ENCODE data around the gene MUC21.
"Not testable (repeated sequence)": the region's sequence is repeated elsewhere in the genome, so short reads cannot be mapped to it uniquely, and the experiment has no call there.

Gene MUC21

DNA sequence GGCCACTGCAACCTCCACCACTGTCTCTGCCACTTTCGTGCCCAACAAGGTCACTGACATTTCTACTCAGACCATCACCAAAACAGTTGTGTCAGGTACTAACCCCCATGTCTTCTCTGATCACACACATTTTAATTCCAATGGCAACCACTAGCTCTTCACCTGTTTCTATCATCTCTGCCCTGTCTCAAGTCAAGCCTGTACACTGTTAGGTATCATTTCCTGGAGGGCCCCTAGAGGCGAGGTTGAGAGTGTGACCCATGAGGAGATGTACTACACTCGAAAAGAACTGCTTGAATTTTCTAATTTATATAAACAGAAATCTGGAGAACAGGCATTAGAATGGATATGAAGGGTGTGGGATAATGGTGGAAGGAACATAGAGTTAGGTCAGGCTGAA, 17.4 kb upstream of the MUC21 start:
- no peaks in the 10 kb centered on the region for H3K36me3 ChIP-seq (ENCODE audit: control insufficient read depth, insufficient read depth, low read length)
- no peaks in the 10 kb centered on the region for H3K27me3 ChIP-seq (replicated peaks; ENCODE audit: control insufficient read depth, insufficient read depth, low read length)
- TF ChIP-seq, protein P1, sequence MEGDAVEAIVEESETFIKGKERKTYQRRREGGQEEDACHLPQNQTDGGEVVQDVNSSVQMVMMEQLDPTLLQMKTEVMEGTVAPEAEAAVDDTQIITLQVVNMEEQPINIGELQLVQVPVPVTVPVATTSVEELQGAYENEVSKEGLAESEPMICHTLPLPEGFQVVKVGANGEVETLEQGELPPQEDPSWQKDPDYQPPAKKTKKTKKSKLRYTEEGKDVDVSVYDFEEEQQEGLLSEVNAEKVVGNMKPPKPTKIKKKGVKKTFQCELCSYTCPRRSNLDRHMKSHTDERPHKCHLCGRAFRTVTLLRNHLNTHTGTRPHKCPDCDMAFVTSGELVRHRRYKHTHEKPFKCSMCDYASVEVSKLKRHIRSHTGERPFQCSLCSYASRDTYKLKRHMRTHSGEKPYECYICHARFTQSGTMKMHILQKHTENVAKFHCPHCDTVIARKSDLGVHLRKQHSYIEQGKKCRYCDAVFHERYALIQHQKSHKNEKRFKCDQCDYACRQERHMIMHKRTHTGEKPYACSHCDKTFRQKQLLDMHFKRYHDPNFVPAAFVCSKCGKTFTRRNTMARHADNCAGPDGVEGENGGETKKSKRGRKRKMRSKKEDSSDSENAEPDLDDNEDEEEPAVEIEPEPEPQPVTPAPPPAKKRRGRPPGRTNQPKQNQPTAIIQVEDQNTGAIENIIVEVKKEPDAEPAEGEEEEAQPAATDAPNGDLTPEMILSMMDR (IDR thresholded peaks at IDR 0.05; ENCODE audit: insufficient read depth, low read length, poor library complexity, severe bottlenecking): peak; percentile 34
- no peak for DNase-seq (ENCODE audit: extremely low read depth, insufficient read length)
- no peak overlapping the region for H3K4me3 ChIP-seq (replicated peaks; ENCODE audit: low read depth, low read length)

DNA sequence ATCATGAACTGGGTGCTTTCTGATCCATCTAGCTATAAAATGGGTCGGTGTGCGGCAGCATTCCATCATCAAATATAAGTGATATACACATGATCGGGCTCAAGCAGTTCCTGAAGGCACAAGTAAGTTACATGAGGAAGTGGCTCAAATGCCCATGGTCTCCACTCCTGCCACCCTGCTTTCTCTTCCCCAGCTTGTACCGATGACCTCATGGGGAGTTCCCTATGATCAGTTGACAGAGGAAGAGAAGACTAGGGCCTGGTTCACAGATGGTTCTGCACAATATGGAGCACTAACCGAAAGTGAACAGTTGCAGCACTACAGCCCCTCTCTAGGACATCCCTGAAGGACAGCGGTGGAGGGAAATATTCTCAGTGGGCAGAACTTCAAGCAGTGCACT, 14.3 kb upstream of the MUC21 start:
- not testable (repeated sequence) for DNase-seq (ENCODE audit: extremely low read depth, insufficient read length); H3K36me3 ChIP-seq (ENCODE audit: control insufficient read depth, insufficient read depth, low read length); H3K27me3 ChIP-seq (replicated peaks; ENCODE audit: control insufficient read depth, insufficient read depth, low read length); H3K4me3 ChIP-seq (replicated peaks; ENCODE audit: low read depth, low read length)

DNA sequence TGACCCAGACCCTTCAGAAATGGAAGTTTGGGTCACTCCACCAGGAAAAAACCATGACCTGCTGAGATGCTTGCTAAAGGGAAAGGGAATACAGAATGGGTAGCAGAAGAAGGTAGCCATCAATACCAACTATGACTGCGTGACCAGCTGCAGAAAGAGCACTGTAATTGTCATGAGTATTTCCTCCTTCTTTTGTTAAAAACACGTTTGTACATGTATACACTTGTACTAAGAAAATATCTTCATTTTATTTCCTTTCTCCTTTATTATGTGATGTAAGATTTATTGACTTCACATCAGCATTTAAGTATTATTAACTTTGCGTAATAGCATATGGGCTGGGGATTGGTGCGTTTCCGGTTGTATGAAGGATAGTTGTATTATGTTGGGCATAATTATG, 12.6 kb upstream of the MUC21 start:
- H3K4me3 ChIP-seq (replicated peaks; ENCODE audit: low read depth, low read length): no peak overlapping the region
- no peak for DNase-seq (ENCODE audit: extremely low read depth, insufficient read length)
- TF ChIP-seq, protein P1 (IDR thresholded peaks at IDR 0.05; ENCODE audit: insufficient read depth, low read length, poor library complexity, severe bottlenecking): no peak
- no peaks in the 10 kb centered on the region for H3K27me3 ChIP-seq (replicated peaks; ENCODE audit: control insufficient read depth, insufficient read depth, low read length)
- no peaks in the 10 kb centered on the region for H3K36me3 ChIP-seq (ENCODE audit: control insufficient read depth, insufficient read depth, low read length)

DNA sequence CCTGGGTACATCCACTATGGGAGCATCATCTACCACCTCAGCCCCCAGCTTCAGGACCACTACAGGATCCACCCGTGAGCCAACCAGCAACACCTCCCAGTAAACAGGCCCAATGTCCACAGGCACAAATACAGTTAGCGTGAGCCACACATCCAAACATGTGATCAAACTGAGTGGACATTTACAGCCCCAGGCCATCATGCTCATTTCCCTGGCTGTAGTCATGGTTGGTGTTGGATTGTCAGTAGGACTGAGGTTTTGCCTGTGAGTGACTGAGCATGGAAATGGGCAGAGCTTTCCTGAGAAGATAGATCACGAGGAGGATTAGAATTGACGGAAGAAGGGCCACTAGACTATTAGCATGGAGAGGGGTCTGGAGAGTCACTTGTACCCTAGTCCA, 10.7 kb upstream of the MUC21 start:
- no peak overlapping the region for H3K4me3 ChIP-seq (replicated peaks; ENCODE audit: low read depth, low read length)
- TF ChIP-seq, protein P1 (IDR thresholded peaks at IDR 0.05; ENCODE audit: insufficient read depth, low read length, poor library complexity, severe bottlenecking): no peak
- DNase-seq (ENCODE audit: extremely low read depth, insufficient read length): no peak
- H3K27me3 ChIP-seq (replicated peaks; ENCODE audit: control insufficient read depth, insufficient read depth, low read length): no peaks in the 10 kb centered on the region
- no peaks in the 10 kb centered on the region for H3K36me3 ChIP-seq (ENCODE audit: control insufficient read depth, insufficient read depth, low read length)

DNA sequence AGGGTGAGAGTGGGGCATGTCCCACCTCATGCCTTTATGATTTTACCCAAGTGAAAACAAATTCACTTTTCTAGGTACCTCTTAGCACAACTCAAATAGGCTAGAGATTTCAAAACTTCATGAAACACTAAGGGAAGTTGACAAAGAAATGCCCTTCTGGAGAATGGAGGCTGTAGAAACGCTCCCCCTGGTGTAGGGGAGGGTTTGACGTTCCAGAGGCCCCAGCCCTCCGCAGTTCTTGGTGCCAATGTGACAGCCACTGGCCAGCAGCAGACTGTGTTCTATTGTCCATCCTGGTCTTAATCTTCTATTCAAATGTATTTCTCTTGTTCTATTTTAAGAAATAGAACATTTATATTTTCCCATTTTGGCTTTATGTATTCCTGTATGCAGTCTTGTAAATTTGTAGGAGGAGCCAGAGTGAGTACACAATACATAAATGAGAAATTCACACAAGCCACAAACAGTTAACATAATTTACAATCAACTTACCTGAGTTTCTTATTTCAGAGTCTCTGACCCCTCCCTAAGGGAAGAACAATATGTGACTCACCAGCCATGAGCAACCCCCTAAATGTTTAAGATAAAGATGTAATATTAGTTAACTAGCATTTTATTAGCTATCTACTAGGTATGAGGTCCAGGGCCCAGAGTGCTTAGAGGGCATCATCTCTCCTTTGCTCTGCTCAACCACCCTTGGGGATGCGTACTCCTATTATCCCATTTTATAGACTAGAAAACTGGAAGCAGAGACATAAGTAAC, 8.8 kb upstream of the MUC21 start:
- DNase-seq (ENCODE audit: extremely low read depth, insufficient read length): no peak
- no peaks in the 10 kb centered on the region for H3K36me3 ChIP-seq (ENCODE audit: control insufficient read depth, insufficient read depth, low read length)
- TF ChIP-seq, protein P1 (IDR thresholded peaks at IDR 0.05; ENCODE audit: insufficient read depth, low read length, poor library complexity, severe bottlenecking): no peak
- H3K4me3 ChIP-seq (replicated peaks; ENCODE audit: low read depth, low read length): no peak overlapping the region
- no peaks in the 10 kb centered on the region for H3K27me3 ChIP-seq (replicated peaks; ENCODE audit: control insufficient read depth, insufficient read depth, low read length)

DNA sequence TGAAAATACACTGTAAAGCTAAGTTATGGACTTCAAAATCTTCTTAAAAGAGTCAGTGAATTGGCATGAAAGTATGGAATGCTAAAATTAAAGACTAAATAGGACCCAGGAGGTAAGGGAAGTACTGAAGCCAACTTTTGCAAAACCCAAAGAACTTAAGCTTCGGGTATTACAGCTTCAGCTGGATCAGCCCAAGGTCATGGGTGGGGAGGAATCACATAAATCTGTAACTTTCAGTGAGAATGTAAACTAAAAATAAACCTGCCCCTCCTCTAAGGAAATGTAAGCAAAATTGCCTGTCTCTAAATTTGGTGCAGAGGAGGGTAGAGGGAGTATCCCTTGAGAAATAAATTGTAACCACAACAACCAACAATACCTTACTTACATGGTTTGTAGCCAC, 4.4 kb upstream of the MUC21 start:
- no peak for DNase-seq (ENCODE audit: extremely low read depth, insufficient read length)
- H3K4me3 ChIP-seq (replicated peaks; ENCODE audit: low read depth, low read length): no peak overlapping the region
- no peaks in the 10 kb centered on the region; the same call in 1 of the 2 replicates for H3K27me3 ChIP-seq (replicated peaks; ENCODE audit: control insufficient read depth, insufficient read depth, low read length)
- TF ChIP-seq, protein P1 (IDR thresholded peaks at IDR 0.05; ENCODE audit: insufficient read depth, low read length, poor library complexity, severe bottlenecking): no peak
- no peaks in the 10 kb centered on the region for H3K36me3 ChIP-seq (ENCODE audit: control insufficient read depth, insufficient read depth, low read length)
